ENCODE data around the gene NEAT1. TPM values are rescaled to one million over a fixed set of nuclear protein-coding genes. Genes with fewer than 3 reads are reported as not detected.

The NEAT1 gene
- total and polyA plus RNA-seq, 9 of the 15 experiments (the other 6 are each of a cell fraction or from before 2014, with no cell fraction given) = 20.1 to 389 (median 62.8) TPM

DNA sequence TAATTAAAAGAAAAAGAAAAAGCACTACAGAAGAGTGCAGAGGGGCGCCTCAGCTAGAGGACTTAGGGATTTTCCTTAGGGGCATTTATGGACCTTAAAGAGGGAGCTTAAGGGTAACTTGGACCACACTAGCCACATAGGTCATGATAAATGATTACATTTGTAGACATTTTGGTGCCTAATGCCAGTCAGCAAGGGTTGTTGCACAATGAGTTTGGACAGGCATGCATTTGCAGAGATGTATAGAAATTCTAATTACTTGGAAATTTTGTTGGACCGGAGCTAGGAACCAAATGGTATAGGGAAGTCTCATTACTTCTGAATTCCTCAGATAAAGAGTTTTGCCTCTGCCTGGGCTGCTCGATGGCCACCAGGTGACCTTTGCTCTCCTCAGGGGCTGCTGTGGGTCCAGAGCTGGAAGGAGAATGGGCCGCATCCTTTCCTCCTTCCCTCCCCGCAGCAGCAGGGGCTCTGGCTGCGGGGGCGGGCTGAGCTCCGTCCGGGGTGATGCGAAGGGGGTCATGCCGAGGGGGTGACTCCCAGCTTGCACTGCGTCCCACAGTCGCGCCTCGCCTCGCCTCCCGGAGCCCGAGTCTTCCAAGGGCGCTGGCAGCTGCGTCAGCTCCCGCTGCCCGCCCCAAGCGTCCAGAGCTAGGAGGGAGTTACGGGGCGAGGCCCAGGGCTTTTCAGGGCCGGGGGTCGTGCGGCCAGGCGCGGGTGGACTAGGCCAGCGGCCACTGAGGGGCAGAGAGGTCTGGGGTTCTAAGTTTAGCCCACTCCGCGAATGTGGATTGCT, 56.0 kb downstream of the NEAT1 start (continued):
- no peak for TF ChIP-seq KLF10 (CRISPR knock-in tag; IDR thresholded peaks at IDR 0.05)
- TF ChIP-seq, protein P1, sequence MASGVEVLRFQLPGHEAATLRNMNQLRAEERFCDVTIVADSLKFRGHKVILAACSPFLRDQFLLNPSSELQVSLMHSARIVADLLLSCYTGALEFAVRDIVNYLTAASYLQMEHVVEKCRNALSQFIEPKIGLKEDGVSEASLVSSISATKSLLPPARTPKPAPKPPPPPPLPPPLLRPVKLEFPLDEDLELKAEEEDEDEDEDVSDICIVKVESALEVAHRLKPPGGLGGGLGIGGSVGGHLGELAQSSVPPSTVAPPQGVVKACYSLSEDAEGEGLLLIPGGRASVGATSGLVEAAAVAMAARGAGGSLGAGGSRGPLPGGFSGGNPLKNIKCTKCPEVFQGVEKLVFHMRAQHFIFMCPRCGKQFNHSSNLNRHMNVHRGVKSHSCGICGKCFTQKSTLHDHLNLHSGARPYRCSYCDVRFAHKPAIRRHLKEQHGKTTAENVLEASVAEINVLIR (CRISPR knock-in tag; IDR thresholded peaks at IDR 0.05) = no peak
- peak; percentile 79; the same call in 1 of the 2 replicates for TF ChIP-seq CTBP1 (IDR thresholded peaks at IDR 0.05; ENCODE audit: borderline replicate concordance)
- no peak for TF ChIP-seq PTRF (tag; IDR thresholded peaks at IDR 0.05)
- TF ChIP-seq GTF2E2 (tag; IDR thresholded peaks at IDR 0.05) = no peak
- no peak for TF ChIP-seq CHCHD3 (CRISPR knock-in tag; IDR thresholded peaks at IDR 0.05)
- TF ChIP-seq ZNF354B (CRISPR knock-in tag; IDR thresholded peaks at IDR 0.05) = no peak
- TF ChIP-seq, protein P2, sequence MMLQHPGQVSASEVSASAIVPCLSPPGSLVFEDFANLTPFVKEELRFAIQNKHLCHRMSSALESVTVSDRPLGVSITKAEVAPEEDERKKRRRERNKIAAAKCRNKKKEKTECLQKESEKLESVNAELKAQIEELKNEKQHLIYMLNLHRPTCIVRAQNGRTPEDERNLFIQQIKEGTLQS (IDR thresholded peaks at IDR 0.05) = no peak
- TF ChIP-seq, protein P2 (CRISPR knock-in tag; conservative IDR thresholded peaks at IDR 0.05) = no peak
- TF ChIP-seq NR2F6 (CRISPR knock-in tag; IDR thresholded peaks at IDR 0.05) = no peak
- no peak for TF ChIP-seq MTA2 (IDR thresholded peaks at IDR 0.05; ENCODE audit: low read depth)
- TF ChIP-seq TFAM (CRISPR knock-in tag; conservative IDR thresholded peaks at IDR 0.05) = no peak
- no peak for TF ChIP-seq ZNF263 (CRISPR knock-in tag; IDR thresholded peaks at IDR 0.05; ENCODE audit: borderline replicate concordance)
- TF ChIP-seq, protein P3, sequence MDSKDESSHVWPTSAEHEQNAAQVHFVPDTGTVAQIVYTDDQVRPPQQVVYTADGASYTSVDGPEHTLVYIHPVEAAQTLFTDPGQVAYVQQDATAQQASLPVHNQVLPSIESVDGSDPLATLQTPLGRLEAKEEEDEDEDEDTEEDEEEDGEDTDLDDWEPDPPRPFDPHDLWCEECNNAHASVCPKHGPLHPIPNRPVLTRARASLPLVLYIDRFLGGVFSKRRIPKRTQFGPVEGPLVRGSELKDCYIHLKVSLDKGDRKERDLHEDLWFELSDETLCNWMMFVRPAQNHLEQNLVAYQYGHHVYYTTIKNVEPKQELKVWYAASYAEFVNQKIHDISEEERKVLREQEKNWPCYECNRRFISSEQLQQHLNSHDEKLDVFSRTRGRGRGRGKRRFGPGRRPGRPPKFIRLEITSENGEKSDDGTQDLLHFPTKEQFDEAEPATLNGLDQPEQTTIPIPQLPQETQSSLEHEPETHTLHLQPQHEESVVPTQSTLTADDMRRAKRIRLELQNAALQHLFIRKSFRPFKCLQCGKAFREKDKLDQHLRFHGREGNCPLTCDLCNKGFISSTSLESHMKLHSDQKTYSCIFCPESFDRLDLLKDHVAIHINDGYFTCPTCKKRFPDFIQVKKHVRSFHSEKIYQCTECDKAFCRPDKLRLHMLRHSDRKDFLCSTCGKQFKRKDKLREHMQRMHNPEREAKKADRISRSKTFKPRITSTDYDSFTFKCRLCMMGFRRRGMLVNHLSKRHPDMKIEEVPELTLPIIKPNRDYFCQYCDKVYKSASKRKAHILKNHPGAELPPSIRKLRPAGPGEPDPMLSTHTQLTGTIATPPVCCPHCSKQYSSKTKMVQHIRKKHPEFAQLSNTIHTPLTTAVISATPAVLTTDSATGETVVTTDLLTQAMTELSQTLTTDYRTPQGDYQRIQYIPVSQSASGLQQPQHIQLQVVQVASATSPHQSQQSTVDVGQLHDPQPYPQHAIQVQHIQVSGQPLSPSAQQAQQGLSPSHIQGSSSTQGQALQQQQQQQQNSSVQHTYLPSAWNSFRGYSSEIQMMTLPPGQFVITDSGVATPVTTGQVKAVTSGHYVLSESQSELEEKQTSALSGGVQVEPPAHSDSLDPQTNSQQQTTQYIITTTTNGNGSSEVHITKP (IDR thresholded peaks at IDR 0.05; ENCODE audit: partially characterized antibody) = peak; percentile 49
- no peak for TF ChIP-seq TAF7 (tag; IDR thresholded peaks at IDR 0.05)
- TF ChIP-seq TEAD2 (tag; IDR thresholded peaks at IDR 0.05) = no peak; the same call in 1 of the 2 replicates
- no peak for TF ChIP-seq HDGF (IDR thresholded peaks at IDR 0.05)
- no peak for TF ChIP-seq MCM5 (IDR thresholded peaks at IDR 0.05; ENCODE audit: low read depth)
- TF ChIP-seq, protein P4, sequence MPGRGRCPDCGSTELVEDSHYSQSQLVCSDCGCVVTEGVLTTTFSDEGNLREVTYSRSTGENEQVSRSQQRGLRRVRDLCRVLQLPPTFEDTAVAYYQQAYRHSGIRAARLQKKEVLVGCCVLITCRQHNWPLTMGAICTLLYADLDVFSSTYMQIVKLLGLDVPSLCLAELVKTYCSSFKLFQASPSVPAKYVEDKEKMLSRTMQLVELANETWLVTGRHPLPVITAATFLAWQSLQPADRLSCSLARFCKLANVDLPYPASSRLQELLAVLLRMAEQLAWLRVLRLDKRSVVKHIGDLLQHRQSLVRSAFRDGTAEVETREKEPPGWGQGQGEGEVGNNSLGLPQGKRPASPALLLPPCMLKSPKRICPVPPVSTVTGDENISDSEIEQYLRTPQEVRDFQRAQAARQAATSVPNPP (IDR thresholded peaks at IDR 0.05; ENCODE audit: borderline replicate concordance, insufficient read depth, insufficient read length) = no peak
- TF ChIP-seq YBX1 (IDR thresholded peaks at IDR 0.05) = no peak
- TF ChIP-seq ELF4 (CRISPR knock-in tag; IDR thresholded peaks at IDR 0.05) = no peak
- no peak for TF ChIP-seq LARP7 (IDR thresholded peaks at IDR 0.05)

Data from K562 (cell line).